Activated CD4-positive, alpha-beta T cell treated with anti-CD3 and anti-CD28 coated beads for 24 hours (primary cell): ENCODE results near the gene SMIM21.

Experiments used
- DNase-seq, 2 donors: peaks; one replicate each; pipeline ENCODE4 v3.0.0-alpha.2; 2020; ENCODE audit warnings: low read depth in 2 of 2

The SMIM21 gene

GRCh38 chr18:75377258-75377657 is 50.2 kb downstream of the SMIM21 start:
- DNase-seq = no peak

- DNase-seq = no peak
These were observed 51.5 kb downstream of the SMIM21 start for GRCh38 chr18:75376004-75376403.

- DNase-seq = no peak
These were observed 52.2 kb downstream of the SMIM21 start for GRCh38 chr18:75375341-75375740.

GRCh38 chr18:75374466-75374865 is 53.0 kb downstream of the SMIM21 start:
- DNase-seq = no peak

GRCh38 chr18:75369026-75369721 is 58.3 kb downstream of the SMIM21 start:
- DNase-seq = no peak

- DNase-seq = no peak
These were observed 61.7 kb downstream of the SMIM21 start for GRCh38 chr18:75365837-75366236.

GRCh38 chr18:75365254-75365629 is 62.3 kb downstream of the SMIM21 start:
- no peak for DNase-seq

- DNase-seq = no peak
These were observed 62.8 kb downstream of the SMIM21 start for GRCh38 chr18:75364512-75365253.

- DNase-seq = no peak
These were observed 63.9 kb downstream of the SMIM21 start for GRCh38 chr18:75363446-75364225.

- no peak for DNase-seq
These were observed 65.1 kb downstream of the SMIM21 start for GRCh38 chr18:75362435-75362834.

GRCh38 chr18:75360941-75361340 is 66.6 kb downstream of the SMIM21 start:
- DNase-seq = no peak

GRCh38 chr18:75360215-75360614 is 67.3 kb downstream of the SMIM21 start:
- no peak for DNase-seq
